ENCODE measurements around the gene LDB2.

LDB2 gene

DNA sequence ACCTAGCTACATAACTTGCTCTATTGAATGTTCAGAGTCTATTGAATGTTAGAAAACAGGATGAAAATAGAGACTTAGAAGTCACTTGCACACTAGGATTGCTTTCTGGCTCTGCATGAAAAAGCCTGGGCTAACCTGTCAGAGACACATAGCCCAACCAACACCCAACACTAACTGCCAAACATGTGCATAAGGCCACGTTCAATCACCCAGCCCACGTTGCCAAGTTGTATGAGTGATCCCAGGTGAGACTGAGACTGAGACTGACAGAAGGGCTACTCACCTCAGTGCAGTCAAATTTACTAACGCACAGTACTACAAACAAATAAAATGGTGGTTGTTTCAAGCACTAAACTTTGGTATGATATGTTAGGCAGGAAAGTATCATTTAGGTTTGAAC lies 61.0 kb downstream of the LDB2 start:
- DNase-seq, result no peak

DNA sequence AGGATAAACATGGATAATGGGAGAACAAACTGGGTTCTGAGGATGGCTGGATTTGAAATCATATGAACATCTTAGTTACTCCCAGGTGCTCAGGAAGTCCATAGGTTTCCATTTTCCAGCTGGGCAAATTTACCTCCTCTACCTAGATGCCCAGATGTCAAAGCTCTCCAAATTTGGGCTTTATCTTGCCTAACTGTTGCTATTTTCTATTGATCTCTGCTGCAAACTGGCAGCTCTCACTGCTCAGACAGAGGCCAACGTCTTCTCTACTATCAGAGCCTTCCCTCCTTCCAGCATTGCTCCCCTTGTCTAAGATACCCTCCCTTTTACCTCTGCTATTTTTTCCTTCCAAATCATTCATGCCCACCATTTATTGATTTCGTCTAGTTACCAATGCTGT lies 62.1 kb downstream of the LDB2 start:
- DNase-seq, result no peak

DNA sequence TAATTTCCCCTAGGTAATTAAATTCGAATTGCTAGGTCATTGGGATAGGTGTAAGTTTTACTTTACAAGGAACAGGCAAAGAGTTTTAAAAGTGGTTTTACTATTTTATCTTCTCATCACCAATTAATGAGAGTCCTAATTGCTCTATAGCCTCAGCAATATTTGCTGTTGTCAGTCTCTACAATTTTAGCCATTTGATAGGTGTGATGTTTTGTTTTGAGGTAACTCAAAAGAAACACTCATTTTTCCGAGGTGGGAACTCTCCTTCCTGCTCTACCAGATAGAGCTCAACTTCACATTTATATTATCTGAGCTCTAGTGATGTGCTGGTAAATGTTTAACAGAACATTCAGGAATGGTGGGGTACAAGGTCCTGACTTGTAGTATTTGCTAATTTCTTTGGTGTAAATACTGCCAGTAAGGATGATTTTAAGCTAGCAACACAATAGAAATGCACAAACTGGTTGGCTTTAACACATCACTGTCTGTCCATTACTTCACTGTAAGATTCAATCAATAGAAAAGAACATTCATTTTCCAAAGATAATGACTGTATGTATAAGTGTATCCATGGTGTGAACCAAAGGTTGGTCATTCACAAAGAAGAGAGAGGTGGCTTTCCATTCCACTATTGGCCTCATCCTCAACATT lies 62.7 kb downstream of the LDB2 start:
- no peak for DNase-seq

DNA sequence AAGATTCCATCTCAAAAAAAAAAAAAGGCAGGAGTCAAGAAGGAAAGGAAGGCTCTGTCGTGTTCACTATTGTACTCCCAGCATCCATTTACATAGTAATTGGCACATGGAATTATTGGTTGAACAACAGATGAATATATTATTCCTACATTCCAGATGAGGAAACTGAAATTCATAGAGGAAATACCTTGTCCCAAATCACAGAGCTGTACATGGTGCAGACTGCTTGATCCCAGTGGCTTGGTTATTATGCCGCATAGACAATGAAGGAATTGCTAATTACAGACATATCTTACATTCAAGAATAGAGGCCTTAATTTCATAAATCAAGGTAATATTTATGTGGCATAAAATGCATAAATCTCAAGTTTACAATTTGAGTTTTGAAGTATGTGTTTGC lies 63.6 kb downstream of the LDB2 start:
- DNase-seq, result no peak

DNA sequence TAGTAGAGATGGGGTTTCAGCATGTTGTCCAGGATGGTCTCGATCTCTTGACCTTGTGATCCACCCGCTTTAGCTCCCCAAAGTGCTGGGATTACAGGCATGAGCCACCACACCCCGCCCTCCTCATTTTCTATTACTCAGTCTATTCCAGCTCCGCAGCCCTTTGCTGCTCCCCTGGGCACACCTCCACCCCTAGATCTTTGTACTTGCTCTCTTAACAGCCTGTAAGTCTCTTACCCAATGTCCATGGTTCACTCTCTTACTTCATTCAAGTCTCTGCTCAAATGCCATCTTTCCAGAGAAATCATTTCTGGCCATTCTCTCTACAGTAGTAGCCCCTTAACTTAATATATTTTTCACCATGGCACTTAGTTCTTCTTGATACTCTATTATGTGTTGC lies 64.7 kb downstream of the LDB2 start:
- DNase-seq, result no peak

DNA sequence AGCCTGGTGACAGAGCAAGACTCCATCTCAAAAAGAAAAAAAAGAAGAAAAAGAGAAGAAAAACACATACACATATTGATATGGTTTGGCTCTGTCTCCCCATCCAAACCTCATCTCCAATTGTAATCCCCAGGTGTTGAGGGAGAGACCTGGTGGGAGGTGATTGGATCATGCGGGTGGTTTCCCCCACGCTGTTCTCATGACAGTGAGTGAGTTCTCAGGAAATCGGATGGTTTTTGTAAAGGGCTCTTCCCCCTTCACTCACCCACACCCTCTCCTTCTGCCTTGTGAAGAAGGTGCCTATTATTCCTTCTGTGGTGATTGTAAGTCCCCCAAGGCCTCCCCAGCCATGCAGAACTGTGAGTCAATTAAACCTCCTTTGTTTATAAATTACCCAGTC lies 68.4 kb downstream of the LDB2 start:
- DNase-seq, result no peak

DNA sequence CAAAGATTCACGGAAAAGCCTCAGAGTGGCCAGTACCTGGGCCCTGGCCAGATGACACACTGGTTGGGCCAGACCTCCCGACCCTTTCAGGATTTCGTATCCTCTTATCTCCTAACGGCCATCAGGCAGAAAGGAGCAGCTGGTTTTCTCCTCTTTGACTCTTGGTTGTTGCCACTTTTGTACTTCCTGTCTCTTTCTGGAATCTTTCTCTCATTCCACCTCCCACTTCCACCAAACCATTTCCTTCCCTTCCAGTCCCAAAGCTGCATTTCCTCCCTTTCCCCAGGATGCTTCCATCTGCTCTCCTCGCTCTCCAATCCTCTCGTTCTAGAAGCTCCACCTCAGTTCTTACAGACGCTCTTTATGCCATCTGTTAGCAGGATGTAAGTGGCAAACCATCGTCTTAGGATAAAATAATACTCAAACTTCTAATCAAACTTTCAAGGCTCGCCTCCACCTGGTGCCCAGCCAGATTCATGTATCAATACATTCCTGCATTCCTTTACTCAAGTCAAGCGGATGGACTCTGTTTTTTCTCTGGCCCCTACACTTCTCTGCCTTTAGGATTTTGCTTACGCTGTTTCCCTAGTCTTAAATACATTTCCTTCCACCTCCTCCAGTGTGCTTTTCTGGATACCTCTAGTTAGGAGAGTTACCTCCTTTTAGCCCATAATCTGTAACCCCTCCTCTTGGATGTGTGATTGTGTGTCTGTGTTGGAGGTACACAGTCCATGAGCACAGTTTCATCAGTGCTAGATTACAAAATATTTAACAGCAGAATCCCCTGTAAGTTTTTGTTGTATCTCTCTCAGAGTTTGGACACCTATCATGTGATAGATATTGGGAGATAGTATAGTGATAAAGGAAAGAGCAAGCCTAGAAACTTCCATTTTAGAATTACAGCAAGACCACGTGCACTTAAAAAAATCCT lies 70.4 kb downstream of the LDB2 start:
- no peak for DNase-seq

DNA sequence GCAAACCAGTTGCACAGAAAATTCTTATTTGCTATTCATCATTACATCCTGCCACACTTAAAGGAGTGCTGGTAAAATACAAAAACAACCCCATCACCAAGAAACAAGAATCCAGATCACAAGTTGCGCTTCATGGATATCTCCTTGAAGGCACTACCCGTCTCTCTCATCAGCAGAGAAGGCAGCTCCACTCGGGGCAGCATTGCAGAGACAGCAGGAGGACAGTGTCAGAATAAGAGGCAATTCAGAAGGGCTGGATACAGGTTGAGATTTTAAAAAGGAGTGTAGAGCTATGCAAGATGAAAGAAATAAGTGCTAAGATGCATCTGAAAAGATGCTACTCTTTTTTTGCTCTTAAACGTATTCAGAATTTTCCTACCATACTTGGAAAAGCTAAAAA lies 71.4 kb downstream of the LDB2 start:
- DNase-seq, result no peak

DNA sequence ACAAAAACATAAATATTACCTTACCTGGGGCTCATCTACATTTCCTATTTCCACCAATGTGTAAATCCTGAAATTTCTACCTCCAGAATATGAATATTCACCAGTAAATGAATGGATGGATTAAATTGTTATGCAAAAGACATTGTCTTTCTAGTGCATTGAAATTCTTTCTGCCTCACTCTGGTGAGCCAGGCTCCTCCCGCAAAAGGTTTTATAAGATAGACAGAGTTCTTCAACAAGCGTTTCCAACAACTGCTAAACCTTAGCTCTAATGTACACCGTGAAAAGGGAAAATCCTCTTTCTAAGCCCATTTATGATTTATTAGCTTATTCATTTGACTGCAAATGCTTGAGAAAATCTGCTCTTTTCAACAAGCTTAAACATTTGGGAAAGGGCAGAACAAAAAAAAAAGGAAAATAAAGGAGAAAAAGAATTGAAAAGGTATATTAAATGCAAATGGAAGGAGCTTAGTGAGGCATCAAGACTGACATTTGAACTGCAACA lies 72.0 kb downstream of the LDB2 start:
- DNase-seq, result no peak

DNA sequence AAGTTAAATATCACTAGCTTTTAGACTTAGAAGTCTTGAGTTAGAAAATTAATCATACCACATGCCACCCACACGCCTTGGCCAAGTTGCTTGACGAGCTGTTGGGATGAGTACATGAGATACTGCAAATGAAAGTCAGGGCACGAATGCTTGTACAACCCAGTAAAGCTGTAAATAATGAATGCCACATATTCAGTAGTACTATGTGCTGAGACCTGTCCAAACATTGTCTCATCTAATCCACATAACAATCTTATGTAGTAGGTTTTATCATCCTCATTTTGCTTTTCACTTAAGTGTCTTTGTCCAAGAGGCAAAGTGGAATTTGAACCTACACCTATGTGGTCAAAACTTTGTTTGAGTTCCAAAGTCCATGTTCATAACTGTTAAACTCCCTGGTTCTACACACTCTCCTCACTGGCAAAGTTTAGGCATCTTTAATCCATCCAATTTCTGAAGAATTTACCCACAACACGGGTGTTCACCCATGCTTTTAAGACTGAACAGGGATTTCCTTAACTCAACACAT lies 74.1 kb downstream of the LDB2 start:
- DNase-seq, result no peak

DNA sequence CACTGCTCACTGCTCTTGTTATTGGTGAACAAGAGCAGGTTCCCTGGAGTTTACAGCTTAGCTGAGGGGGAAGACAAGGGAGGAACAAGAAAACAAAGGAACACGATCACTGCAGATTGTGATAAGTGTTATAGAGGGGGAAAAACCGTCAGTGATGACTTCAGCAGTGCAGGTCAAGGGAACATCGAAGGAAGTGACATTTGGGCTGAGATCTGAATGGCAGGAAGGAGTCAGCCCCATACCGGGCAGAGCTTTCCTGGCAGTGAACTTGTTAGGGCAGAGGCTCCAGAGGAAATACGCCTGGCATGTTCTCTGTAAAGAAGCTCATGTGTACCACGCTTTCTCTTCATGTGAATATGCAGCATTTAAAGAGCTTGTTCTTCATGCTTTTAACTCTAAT lies 78.1 kb downstream of the LDB2 start:
- no peak for DNase-seq

DNA sequence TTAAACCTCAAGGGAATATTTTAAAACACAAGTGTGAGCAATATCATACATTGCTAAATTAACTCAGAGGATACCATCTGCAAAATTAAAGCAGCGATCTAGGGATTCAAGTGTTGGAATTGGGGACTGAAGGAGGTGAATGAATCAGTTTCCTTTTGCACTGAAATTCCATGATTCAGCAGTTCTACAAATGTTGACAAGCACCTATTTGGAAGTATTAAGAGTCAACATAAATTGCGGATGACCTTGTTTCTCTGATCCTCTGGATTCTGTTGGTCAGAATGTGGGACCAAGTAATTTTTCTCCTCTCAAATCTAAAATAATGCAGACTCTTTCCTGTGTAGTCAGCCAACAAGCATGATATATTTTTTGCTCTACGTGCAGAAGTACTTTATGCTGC lies 78.8 kb downstream of the LDB2 start:
- DNase-seq, result no peak

DNA sequence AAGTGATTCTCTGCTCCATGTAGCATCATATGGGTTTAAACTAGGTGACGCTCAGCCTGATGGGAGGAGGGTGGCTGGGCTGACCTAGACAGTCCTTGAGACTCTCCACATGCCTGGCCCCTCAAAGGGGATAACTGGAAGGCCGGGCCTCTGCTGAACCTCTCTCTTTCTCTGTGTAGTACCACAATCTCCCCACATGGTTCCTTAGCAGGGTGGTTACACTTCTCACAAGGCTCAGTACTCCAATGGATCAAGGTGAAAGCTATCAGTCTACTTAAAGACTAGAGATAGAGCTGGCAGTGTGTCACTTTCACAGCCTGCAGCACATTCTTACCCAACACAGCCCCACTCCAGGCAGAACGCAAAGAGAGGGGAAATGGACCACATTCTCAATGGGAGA lies 80.4 kb downstream of the LDB2 start:
- DNase-seq, result no peak

DNA sequence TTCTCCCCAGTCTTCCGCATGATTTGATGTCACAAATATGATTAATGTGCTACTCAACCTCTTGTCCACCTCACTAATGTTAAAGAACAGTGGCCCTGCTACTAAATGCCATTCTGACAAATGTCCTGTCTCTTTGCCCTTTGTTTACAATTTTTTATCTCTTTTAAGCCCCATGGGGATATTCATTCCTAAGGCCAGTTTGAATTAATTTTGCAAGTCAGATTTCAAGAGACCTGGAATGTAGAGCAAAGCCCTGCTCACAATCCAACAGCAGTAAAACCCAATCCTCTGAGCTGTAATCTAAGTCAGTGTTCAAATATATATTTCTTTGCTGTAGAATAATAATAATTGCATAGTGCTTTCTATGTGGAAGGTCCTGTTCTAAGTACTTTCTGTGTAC lies 81.2 kb downstream of the LDB2 start:
- no peak for DNase-seq

DNA sequence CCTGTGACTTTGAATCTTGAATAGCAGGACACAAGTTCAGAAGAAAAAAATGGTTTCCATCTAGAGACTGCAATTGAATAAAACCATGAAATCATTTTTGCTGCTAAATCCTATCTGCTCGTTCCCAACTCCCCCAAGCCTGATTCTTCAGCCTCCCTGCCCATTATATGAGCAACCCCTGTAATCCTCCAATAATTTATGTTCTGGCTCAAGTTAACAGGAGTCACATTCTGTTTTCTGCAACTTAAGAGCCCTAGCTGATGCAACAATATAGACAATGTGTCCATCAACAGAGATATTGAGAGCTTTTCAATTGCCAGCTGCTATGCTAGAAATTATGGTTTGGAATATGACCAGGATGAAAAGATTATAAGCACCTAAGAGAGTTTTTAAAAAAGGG lies 84.1 kb downstream of the LDB2 start:
- DNase-seq, result no peak

DNA sequence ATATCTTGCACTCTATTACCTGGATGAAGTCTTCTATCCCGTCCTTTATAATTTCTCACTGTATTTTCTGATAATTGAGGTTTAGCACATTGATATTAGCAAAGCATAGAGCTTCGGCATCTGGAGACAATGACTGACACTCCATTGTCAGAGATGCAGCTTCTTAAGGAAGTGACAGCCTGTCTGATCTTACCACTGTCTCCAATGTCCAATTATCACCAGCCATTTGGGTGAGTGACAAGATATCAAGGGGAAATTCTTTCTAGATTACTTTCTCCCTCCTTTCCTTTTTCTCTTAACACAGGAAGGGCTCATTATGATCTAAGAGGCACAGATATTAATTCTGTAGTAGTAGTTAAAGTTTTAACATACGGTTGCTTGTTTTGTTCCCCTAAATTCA lies 86.4 kb downstream of the LDB2 start:
- no peak for DNase-seq

DNA sequence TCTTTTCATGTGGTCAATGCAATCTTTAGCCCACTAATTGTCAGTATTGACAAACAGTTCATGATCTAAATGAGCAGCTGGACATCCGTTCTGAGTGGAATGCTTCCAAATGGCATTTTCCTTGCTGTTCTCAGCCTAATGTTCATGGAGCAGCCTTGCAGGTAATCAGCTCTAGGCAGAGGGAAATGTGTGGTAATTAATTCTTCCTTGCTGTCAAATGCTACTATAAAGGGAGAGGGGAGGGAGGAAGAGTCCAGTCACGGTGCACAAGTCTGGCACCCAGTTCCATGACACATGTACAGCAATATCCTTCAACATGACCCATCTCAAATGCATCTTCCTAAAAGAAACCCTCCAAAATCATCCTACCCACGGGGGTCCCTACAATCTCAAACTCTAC lies 88.5 kb downstream of the LDB2 start:
- DNase-seq, result no peak

DNA sequence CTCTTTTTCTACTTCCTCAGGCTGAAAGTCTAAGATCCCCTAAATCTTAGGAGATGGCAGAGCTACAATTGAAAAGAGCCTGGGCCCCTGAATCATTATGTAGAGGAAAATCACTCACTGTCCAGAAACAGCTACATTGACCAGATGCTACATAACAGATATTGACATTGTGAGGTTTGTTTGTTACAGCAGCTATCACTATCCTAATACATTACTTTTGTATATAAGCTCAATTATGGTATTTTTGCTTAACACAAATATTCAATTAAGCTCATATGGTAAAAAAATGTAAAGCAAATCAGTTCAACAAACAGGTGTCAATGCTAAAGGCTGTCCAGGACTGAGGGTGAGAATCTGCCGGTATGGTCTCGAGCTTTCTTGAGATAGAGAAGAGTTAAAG lies 89.4 kb downstream of the LDB2 start:
- no peak for DNase-seq

DNA sequence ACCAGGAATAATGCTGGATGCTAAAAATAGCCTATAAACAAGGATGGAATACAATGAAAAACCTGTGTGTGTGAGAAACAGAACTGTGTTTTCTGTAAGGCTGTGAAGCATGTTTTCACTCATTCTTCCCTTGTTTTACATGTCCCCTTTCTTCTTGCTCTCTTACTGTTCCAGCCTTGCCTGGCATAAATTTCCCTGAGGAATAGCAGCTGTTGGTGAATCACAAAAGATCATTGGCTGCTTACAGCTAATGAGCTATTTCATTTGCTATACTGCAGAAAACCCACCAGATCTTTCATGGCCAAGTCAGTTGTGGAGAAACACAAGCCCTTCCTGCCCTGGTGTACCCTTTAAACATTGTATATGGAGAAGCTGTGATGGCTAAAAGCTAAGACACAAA lies 91.1 kb downstream of the LDB2 start:
- DNase-seq, result no peak

DNA sequence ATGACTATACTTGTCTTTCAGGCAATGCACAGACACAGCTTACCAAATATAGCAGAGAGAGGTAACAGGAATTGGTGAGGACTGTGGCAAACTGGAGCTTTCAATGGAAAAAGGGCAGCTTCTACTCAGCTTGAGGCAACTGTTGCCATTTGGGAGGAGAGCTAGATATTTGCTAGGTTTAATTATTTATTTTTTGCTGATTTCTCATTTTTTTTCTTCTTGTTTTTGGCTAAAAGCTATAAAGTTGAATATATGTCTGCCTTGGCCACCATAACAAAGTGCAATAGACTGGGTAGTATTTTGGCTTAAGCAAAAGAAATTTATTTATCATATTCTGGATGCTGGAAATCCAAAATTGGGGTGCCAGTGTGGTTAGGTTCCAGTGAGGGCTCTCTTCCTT lies 93.9 kb downstream of the LDB2 start:
- no peak for DNase-seq

DNA sequence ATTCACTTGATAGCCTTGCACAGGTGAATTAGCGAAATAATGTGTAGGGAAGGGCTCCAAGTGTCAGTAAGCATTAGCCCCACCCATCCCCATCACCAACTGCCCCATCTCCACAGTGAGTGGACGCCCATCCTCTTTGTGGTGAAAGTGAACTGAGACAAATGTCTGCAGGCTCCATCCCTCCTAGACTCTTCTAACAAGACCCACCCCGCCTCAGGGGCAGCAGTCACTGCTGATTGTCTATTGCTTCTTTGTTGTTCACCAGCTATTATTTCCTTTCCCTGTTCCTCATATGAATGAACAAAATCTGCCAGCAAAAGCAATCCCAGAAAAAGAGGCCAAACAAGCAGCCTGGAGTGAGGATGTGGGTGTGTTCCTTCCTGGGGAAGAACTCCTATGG lies 96.4 kb downstream of the LDB2 start:
- DNase-seq, result no peak

DNA sequence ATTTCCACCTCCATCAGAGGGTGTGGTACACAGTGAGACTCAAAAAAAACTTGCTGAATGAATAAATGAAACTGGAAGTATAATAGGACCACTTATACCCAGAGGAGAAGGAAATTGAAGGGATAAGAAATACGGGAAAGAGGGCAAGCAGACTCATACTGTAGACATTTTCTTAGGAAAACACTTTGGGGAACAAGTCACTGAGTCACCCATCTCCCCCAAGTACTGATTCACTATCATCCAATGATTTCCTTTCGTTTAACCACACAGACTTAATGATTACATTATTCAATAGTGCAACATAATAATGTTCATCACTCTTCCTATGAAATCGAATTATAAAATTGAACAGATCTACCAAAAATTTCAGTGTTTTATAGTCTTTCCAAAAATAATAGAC lies 97.1 kb downstream of the LDB2 start:
- DNase-seq, result no peak

DNA sequence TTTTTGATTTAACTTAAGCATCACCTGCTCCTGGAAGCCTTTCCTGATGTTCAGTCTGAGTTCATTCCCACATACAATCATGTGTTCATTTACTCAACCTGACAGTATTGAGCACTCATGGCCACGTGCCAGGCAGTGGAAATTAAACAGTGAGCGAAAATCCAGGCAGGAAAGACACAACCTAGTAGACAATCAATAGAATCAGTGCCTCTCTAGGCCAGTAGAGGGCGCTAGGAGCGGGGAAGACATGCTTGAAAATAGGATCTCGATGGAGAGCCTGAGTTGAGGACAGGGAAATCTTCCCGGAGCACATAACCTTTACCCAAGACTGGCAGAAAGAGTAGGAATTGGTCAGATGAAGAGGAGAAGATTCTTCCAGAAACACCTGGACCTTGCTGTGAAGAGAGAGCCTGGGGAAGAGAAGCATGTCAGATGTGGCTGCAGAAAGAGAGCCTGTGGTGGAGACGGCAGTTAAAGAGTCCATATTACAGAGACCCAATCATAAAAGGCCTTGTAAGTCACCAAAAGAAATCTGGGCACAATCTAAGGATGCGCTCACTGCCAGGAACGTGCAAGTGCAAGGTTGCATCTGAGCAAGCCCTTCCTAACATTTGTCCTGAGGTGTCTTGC lies 103.5 kb downstream of the LDB2 start:
- peak; percentile 7 for DNase-seq

DNA sequence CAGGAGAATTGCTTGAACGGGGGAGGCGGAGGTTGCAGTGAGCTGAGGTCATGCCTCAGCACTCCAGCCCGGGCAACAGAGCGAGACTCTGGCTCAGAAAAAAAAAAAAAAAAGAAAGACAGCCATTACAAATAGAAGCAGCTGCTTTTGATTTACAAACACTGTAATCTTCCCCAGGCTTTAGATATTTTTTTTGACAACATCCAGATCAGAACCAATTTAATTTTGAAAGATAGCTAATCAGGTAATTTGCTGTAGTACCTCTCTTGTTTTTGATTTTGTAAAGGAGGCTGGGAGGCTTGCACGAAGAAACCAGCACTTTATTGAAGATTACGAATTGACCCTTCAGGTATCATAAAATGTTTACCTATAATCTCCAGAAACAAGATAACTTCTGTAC lies 107.0 kb downstream of the LDB2 start:
- DNase-seq, result no peak
